Calu3 (cell line): ENCODE measurements around the gene ZNF124. TPM values are rescaled to one million over a fixed set of nuclear protein-coding genes. Genes with fewer than 3 reads are reported as not detected.

Experiments used
- BruUV-seq: library from RNA; stranded (reverse); fragments of 400-500 nt; replicated peaks from 2 replicates; lab custom pipeline; 2021; lab: Mats Ljungman, UMichigan
- CTCF ChIA-PET: fragments of 300-600 bp; sonication (Branson Sonifier 250); formaldehyde crosslinking; loops from one replicate; lab custom pipeline; 2022; ENCODE audit warnings: antibody characterized with exemption; lab: Charles Lee
- DNase-seq: peaks from one replicate; pipeline ENCODE4 v3.0.0; 2022
- H3K27ac Mint-ChIP-seq: one replicate; pipeline ENCODE4 v1.8.0; 2022; ENCODE audit warnings: mixed read lengths; ENCODE audit not compliant: unreplicated experiment
- H3K27me3 Mint-ChIP-seq: one replicate; pipeline ENCODE4 v1.8.0; 2022; ENCODE audit warnings: mixed read lengths; ENCODE audit not compliant: unreplicated experiment
- H3K36me3 Mint-ChIP-seq: one replicate; pipeline ENCODE4 v1.8.0; 2022; ENCODE audit warnings: mild to moderate bottlenecking, moderate library complexity, mixed read lengths; ENCODE audit not compliant: insufficient read depth, unreplicated experiment
- H3K4me1 Mint-ChIP-seq: one replicate; pipeline ENCODE4 v1.8.0; 2022; ENCODE audit warnings: mild to moderate bottlenecking, low read depth, mixed read lengths; ENCODE audit not compliant: unreplicated experiment
- H3K4me3 Mint-ChIP-seq: one replicate; pipeline ENCODE4 v1.8.0; 2022; ENCODE audit warnings: mild to moderate bottlenecking, low read depth, moderate library complexity, mixed read lengths; ENCODE audit not compliant: unreplicated experiment
- H3K9me3 Mint-ChIP-seq: one replicate; pipeline ENCODE4 v1.8.0; 2022; ENCODE audit warnings: low read depth, mixed read lengths; ENCODE audit not compliant: unreplicated experiment
- intact Hi-C: fragments of 100-400 bp; cut with micrococcal nuclease; formaldehyde crosslinking; loops from one replicate; pipeline ENCODE4 v1.10.0; 2022; ENCODE audit not compliant: unreplicated experiment
- total RNA-seq: library from RNA; stranded (reverse); gene quantifications from 2 replicates; pipeline ENCODE4 v1.2.3, GENCODE V29; 2022
- TF ChIP-seq, protein P1 (sequence below): fragments of 200-600 bp; IDR thresholded peaks from one replicate; pipeline ENCODE4 v1.8.0; 2022; ENCODE audit warnings: antibody characterized with exemption; ENCODE audit not compliant: unreplicated experiment

The ZNF124 gene
- total RNA-seq, 1 experiment from 2014 or later: 45.6 TPM

DNA sequence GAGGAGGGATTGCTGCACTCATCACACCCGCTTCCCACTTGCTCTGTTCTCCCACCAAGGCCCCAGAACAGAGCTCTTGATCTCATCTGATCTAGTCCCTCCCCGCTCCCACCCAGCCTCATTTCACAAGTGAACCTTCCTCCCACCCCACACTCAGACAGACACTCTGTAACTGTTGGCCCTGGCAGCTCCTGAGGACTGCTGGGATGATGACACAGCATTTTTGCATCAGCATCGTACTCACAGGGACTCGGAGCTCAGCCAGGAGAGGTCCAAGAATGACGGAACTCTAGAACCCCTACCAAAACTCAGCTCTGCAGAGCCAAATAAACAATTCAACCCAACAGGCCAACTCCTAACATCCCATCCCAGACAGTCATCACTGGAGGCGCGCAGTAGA is 11.2 kb upstream of the ZNF124 start:
- CTCF ChIA-PET: no interaction called here
- H3K9me3 Mint-ChIP-seq: peaks cover 25% of the 10 kb centered on the region
- DNase-seq: no peak
- BruUV-seq: no TSS peak
- H3K36me3 Mint-ChIP-seq: peaks cover 5% of the 10 kb centered on the region
- intact Hi-C loops: no loop called here
- TF ChIP-seq, protein P1, sequence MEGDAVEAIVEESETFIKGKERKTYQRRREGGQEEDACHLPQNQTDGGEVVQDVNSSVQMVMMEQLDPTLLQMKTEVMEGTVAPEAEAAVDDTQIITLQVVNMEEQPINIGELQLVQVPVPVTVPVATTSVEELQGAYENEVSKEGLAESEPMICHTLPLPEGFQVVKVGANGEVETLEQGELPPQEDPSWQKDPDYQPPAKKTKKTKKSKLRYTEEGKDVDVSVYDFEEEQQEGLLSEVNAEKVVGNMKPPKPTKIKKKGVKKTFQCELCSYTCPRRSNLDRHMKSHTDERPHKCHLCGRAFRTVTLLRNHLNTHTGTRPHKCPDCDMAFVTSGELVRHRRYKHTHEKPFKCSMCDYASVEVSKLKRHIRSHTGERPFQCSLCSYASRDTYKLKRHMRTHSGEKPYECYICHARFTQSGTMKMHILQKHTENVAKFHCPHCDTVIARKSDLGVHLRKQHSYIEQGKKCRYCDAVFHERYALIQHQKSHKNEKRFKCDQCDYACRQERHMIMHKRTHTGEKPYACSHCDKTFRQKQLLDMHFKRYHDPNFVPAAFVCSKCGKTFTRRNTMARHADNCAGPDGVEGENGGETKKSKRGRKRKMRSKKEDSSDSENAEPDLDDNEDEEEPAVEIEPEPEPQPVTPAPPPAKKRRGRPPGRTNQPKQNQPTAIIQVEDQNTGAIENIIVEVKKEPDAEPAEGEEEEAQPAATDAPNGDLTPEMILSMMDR: no peak
- H3K27me3 Mint-ChIP-seq: no peaks in the 10 kb centered on the region
- no peak overlapping the region for H3K27ac Mint-ChIP-seq
- H3K4me3 Mint-ChIP-seq: no peak overlapping the region
- no peaks in the 10 kb centered on the region for H3K4me1 Mint-ChIP-seq

DNA sequence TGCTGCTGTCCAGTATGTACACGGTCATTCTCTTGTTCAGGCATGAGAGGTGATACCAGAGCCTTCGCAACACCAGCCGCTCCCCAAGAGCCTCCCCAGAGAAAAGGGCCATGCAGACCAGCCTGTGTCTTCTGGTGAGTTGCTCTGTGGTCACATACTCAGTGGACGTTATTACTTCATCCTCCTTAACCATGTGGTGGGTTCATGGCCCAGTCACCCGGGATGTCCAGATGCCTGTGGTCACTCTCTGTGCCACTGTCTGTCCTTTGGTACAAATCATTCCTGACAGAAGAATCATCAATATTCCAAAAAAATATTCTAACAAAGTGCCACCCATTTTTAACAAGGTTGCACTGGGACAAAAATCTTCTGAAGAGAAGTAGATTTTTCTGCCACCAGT is 8.8 kb upstream of the ZNF124 start:
- no peak overlapping the region for H3K4me3 Mint-ChIP-seq
- peaks cover 27% of the 10 kb centered on the region for H3K9me3 Mint-ChIP-seq
- H3K4me1 Mint-ChIP-seq: no peaks in the 10 kb centered on the region
- no TSS peak for BruUV-seq
- CTCF ChIA-PET: interaction anchor here (0.7 kb wide), 1 partner anchor 25 kb away, joined by 3 read pairs; no protein-coding TSS in a partner anchor
- no peaks in the 10 kb centered on the region for H3K27me3 Mint-ChIP-seq
- intact Hi-C loops: no loop called here
- no peak for DNase-seq
- peaks cover 5% of the 10 kb centered on the region for H3K36me3 Mint-ChIP-seq
- TF ChIP-seq, protein P1: no peak
- no peak overlapping the region for H3K27ac Mint-ChIP-seq

DNA sequence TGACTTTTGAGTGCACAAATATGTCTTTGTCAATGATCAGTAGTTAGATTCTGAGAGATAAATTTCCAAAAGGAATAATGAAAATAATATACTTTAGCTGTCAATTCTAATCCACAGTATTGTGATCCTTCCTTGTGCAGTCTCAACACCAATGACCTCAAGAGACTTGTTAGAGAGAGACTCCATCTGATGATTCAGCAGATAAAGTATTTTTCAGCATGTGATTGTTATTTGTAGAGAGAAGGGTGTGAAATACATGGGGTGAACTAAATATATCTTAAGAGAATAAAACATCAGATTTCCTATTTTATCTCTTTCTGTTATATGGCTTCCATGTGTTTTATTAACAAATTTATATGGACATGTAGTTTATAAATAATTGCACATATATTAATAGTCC is 5.9 kb upstream of the ZNF124 start:
- intact Hi-C loops: no loop called here
- no peak overlapping the region for H3K4me3 Mint-ChIP-seq
- CTCF ChIA-PET: no interaction called here
- H3K27ac Mint-ChIP-seq: no peak overlapping the region
- TF ChIP-seq, protein P1: no peak
- H3K4me1 Mint-ChIP-seq: no peaks in the 10 kb centered on the region
- no TSS peak for BruUV-seq
- H3K27me3 Mint-ChIP-seq: no peaks in the 10 kb centered on the region
- DNase-seq: no peak
- no peaks in the 10 kb centered on the region for H3K36me3 Mint-ChIP-seq
- peaks cover 24% of the 10 kb centered on the region for H3K9me3 Mint-ChIP-seq

DNA sequence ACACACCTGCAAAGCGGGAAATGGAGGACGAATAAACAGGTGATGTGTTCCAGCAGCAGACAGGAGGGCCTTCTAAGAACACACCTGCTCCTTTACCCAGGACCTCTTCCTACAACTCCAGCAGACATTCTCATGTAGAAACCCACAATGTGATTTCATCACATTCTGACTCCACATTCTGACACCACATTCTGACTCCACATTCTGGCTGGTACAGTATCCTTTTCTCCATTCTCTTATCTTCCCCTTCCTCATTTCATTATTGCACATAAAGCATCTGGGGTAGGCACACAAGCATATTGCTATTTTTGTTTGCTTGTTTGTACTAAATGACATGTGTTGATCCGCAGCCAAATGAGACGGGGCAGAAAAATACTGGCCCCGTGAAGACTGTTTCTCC is 3.6 kb upstream of the ZNF124 start:
- CTCF ChIA-PET: no interaction called here
- intact Hi-C loops: no loop called here
- BruUV-seq: no TSS peak
- DNase-seq: no peak
- Mint-ChIP-seq H3K27ac (no peak overlapping the region), H3K4me3 (no peak overlapping the region), H3K4me1 (no peaks in the 10 kb centered on the region), H3K9me3 (peaks cover 23% of the 10 kb centered on the region), H3K36me3 (no peaks in the 10 kb centered on the region), H3K27me3 (no peaks in the 10 kb centered on the region)
- TF ChIP-seq, protein P1: no peak
